ENCODE measurements around the gene GMCL1.
"Not testable (repeated sequence)": the region's sequence is repeated elsewhere in the genome, so short reads cannot be mapped to it uniquely, and the experiment has no call there.

GMCL1 gene

GRCh38 chr2:69798290-69798908, 31.1 kb upstream of the GMCL1 start:
- no peak for TF ChIP-seq CTCF (IDR thresholded peaks at IDR 0.05; ENCODE audit: low read depth, low read length)
- DNase-seq (ENCODE audit: extremely low read depth, low read depth), result no peak

- TF ChIP-seq CTCF (IDR thresholded peaks at IDR 0.05; ENCODE audit: low read depth, low read length), result no peak
- DNase-seq (ENCODE audit: extremely low read depth, low read depth), result no peak
Observed at GRCh38 chr2:69798909-69799526, 30.4 kb upstream of the GMCL1 start.

DNA sequence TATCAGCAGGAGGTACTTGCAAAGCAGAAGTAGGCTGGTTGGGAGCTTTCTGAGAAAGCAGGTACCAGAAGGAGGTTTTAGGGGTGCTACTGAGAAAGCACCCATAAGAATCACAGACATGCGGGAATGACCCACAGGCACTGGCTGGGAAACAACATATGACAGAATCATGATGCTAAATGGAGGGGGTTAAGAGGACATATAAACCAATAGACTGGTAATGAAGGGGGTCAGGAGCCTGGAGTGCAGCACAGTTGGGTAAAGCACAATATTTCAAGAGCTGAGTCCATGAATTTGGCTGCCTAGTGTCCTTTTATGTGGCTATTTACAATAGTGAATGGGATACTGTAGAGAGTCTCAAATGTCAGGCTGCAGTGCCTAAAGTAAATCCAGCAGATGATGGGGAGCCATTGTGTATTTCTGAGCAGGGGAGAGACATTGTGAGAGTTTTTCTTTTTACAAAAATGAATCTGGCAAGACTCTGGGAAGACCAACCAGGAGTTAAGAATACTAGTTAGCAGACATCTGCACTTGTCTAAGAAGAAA, 27.6 kb upstream of the GMCL1 start:
- no peak for DNase-seq (ENCODE audit: extremely low read depth, low read depth)
- no peak for TF ChIP-seq CTCF (IDR thresholded peaks at IDR 0.05; ENCODE audit: low read depth, low read length)

GRCh38 chr2:69802781-69803367, 26.6 kb upstream of the GMCL1 start:
- not testable (repeated sequence) for DNase-seq (ENCODE audit: extremely low read depth, low read depth)

- no peak for TF ChIP-seq CTCF (IDR thresholded peaks at IDR 0.05; ENCODE audit: low read depth, low read length)
- no peak for DNase-seq (ENCODE audit: extremely low read depth, low read depth)
Observed at GRCh38 chr2:69804416-69804815, 25.0 kb upstream of the GMCL1 start.

DNA sequence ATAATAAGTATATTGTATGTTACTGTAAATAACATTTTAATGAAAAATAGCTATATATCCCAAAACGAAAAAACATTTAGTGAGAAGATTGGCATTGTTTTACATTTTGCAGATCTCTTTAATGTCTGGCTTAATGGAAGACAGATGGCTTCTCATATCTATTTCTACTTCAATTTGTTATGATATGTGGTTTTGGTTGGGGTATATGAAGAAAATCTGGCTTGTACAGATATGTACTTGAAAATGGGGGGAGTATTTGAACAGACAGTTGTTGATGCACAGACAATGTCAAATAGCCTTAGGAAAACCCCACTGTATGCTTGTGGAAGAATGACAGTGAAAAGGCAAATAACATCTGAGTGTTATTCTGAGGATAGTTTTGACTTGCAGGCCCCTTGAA, 23.6 kb upstream of the GMCL1 start:
- no peak for TF ChIP-seq CTCF (IDR thresholded peaks at IDR 0.05; ENCODE audit: low read depth, low read length)
- DNase-seq (ENCODE audit: extremely low read depth, low read depth), result no peak

DNA sequence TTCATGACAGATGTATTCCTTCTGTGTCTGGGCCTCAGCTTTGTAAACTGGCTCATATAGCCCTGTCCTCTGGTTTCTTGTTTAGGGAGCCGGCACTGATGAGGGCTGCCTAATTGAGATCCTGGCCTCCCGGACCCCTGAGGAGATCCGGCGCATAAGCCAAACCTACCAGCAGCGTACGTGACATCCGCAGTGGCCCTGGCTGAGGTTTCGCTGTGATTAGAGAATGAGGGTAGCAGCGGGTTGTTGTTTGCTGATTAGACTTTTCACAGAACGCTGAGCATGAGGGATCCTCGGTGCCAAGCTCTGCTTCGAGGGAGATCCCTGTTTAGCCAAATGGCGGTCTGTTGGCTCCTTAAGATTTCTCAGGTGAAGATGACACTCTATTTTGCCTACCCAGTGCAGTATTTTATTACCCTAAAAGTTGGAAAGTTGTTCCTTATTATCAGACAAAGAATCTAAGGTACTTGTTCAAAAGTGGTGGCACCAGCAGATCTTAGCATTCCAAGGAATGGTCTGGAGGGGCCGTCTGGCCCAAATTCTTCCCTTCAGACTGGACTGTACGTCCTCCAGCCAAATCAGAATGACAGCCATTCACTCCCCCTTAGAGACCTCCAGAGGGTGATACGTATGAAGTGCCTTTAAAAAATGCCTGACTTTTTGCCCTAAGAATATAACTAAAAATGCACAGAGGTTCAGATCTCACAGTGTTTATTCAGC, 21.5 kb upstream of the GMCL1 start:
- no peak for DNase-seq (ENCODE audit: extremely low read depth, low read depth)
- no peak for TF ChIP-seq CTCF (IDR thresholded peaks at IDR 0.05; ENCODE audit: low read depth, low read length)
